Measurements from ENCODE around the gene SF3B6. TPM values are rescaled to one million over a fixed set of nuclear protein-coding genes. Genes with fewer than 3 reads are reported as not detected.

The SF3B6 gene
- total RNA-seq, 1 experiment from 2014 or later = 312 TPM

GRCh38 chr2:24022324-24022974, 53.7 kb downstream of the SF3B6 start:
- DNase-seq (ENCODE audit: extremely low read depth, low read depth) = no peak

- no peak for DNase-seq (ENCODE audit: extremely low read depth, low read depth)
Measured at GRCh38 chr2:24021122-24021998, 54.8 kb downstream of the SF3B6 start.

- no peak for DNase-seq (ENCODE audit: extremely low read depth, low read depth)
Measured at GRCh38 chr2:24020244-24020643, 55.9 kb downstream of the SF3B6 start.

GRCh38 chr2:24019729-24020128, 56.4 kb downstream of the SF3B6 start:
- no peak for DNase-seq (ENCODE audit: extremely low read depth, low read depth)

GRCh38 chr2:24018241-24018640, 57.9 kb downstream of the SF3B6 start:
- no peak for DNase-seq (ENCODE audit: extremely low read depth, low read depth)

- no peak for DNase-seq (ENCODE audit: extremely low read depth, low read depth)
Measured at GRCh38 chr2:24017711-24018110, 58.4 kb downstream of the SF3B6 start.

Small RNA genes within 50 kb of the gene (small RNA-seq; reads per million reads assigned to genes)
- gene RNU6-370P = 0 reads per million in 2 experiments

Other genes with a start within 250 kb of the SF3B6 start
- 15.0 and 16.7 TPM in 2 replicates for gene ATAD2B, start 149.2 kb downstream of the SF3B6 start, total RNA-seq (2014; rRNA removed; shearing (Covaris generic))
- gene UBXN2A, start 135.9 kb downstream of the SF3B6 start, total RNA-seq (2014; rRNA removed; shearing (Covaris generic)) = 18.6 and 21.9 TPM in 2 replicates
- 0.17 and 0.63 TPM in 2 replicates for gene MFSD2B, start 66.2 kb downstream of the SF3B6 start, total RNA-seq (2014; rRNA removed; shearing (Covaris generic))
- gene WDCP, start 28.9 kb downstream of the SF3B6 start, total RNA-seq (2014; rRNA removed; shearing (Covaris generic)) = 9.2 and 9.8 TPM in 2 replicates
- gene FKBP1B, start 26.6 kb downstream of the SF3B6 start, total RNA-seq (2014; rRNA removed; shearing (Covaris generic)) = 0.38 TPM in 1 of 2 replicates, not detected in the other
- 20.2 and 21.4 TPM in 2 replicates for gene TP53I3, start 8.5 kb upstream of the SF3B6 start, total RNA-seq (2014; rRNA removed; shearing (Covaris generic))
- gene PFN4, start 47.0 kb upstream of the SF3B6 start, total RNA-seq (2014; rRNA removed; shearing (Covaris generic)) = 0.77 and 1.6 TPM in 2 replicates
- 1.3 and 2.5 TPM in 2 replicates for gene FAM228B, start 47.1 kb upstream of the SF3B6 start, total RNA-seq (2014; rRNA removed; shearing (Covaris generic))
- not detected in 2 replicates for gene FAM228A, start 98.7 kb upstream of the SF3B6 start, total RNA-seq (2014; rRNA removed; shearing (Covaris generic))

Data from NCI-H460 (cell line).